K562 (cell line): ENCODE results near the gene CHCHD10. TPM values are rescaled to one million over a fixed set of nuclear protein-coding genes. Genes with fewer than 3 reads are reported as not detected.

ENCODE experiments used
- ATAC-seq: fragments of 200-7000 bp; cut with Tn5 transposase; 3 replicates; pipeline ENCODE4 v1.9.1; 2020; ENCODE audit warnings: moderate library complexity
- BruUV-seq: library from RNA; stranded (reverse); fragments of 400-500 nt; replicated peaks from 2 replicates; lab custom pipeline; 2021; lab: Mats Ljungman, UMichigan
- CTCF ChIA-PET: fragments of 300-600 bp; formaldehyde crosslinking; extraction: SDS; loops from one replicate; lab custom pipeline; 2021; ENCODE audit warnings: low intra/inter-chr PET ratio; lab: Yijun Ruan, JAX
- POLR2A ChIA-PET: fragments of 300-600, 350-650 bp; sonication (Branson Sonifier 250); formaldehyde crosslinking; extraction: SDS; loops from one replicate; lab custom pipeline; 2021; ENCODE audit warnings: antibody characterized with exemption, inconsistent platforms; lab: Yijun Ruan, JAX
- DNase-seq, 4 experiments: peaks; one replicate each; pipeline versions ENCODE4 v3.0.0 to v3.0.0-alpha.2; 2011 to 2018; ENCODE audit warnings: low spot score in 3 of 4, mixed read lengths in 3 of 4; ENCODE audit errors: extremely low read depth in 1 of 4
- FAIRE-seq: peaks from 2 replicates; lab custom pipeline; 2011; peaks lifted over from hg19 to GRCh38; lab: Jason Lieb, UNC
- H2AFZ ChIP-seq: 2 replicates; pipeline ENCODE4 v1.6.0; 2011; ENCODE audit warnings: low read depth, low read length, control low read depth, inconsistent platforms
- H3K27ac ChIP-seq: fragments of 200-600 bp; 3 replicates; pipeline ENCODE4 v1.8.0; 2011; ENCODE audit warnings: low read depth, mild to moderate bottlenecking, control low read depth, inconsistent platforms, low read length, moderate library complexity, mixed read lengths; ENCODE audit errors: extremely low read depth
- H3K27me3 ChIP-seq, 2 experiments: fragments of 300-600 bp in 1 of 2; 2 replicates in 1 of 2; 3 replicates in 1 of 2; pipeline versions ENCODE4 v1.6.0 to v1.8.0; 2011; ENCODE audit warnings: inconsistent platforms in 2 of 2, low read length in 2 of 2, mild to moderate bottlenecking in 1 of 2, mixed read lengths in 1 of 2, moderate library complexity in 1 of 2; ENCODE audit not compliant: control insufficient read depth in 2 of 2, insufficient read depth in 2 of 2
- H3K36me3 ChIP-seq: fragments of 300-600 bp; 3 replicates; pipeline ENCODE4 v1.8.0; 2011; ENCODE audit warnings: mild to moderate bottlenecking, low read length, inconsistent platforms; ENCODE audit not compliant: control insufficient read depth, insufficient read depth
- H3K4me1 ChIP-seq, 2 experiments: fragments of 200-600 bp in 1 of 2; replicated peaks in 1 of 2; 2 replicates in 1 of 2; 3 replicates in 1 of 2; pipeline versions ENCODE4 v1.5.1 to v1.8.0; 2011; ENCODE audit warnings: inconsistent platforms in 2 of 2, low read length in 2 of 2, mild to moderate bottlenecking in 1 of 2, mixed read lengths in 1 of 2, moderate library complexity in 1 of 2; ENCODE audit not compliant: control insufficient read depth in 2 of 2, insufficient read depth in 2 of 2
- H3K4me2 ChIP-seq: 2 replicates; pipeline ENCODE4 v1.6.1; 2011; ENCODE audit warnings: low read length, control low read depth, inconsistent platforms, mixed read lengths; ENCODE audit not compliant: insufficient read depth
- H3K4me3 ChIP-seq: fragments of 200-600 bp; sonication (generic), shearing (Covaris generic); 2 replicates; pipeline ENCODE4 v1.5.1; 2016; ENCODE audit warnings: control low read depth, inconsistent platforms
- H3K79me2 ChIP-seq: fragments of 200-600 bp; 3 replicates; pipeline ENCODE4 v1.8.0; 2011; ENCODE audit warnings: low read length, inconsistent platforms; ENCODE audit not compliant: control insufficient read depth, insufficient read depth
- H3K9ac ChIP-seq, 2 experiments: 2 replicates each; pipeline versions ENCODE4 v1.6.0 to v1.6.1; 2011; ENCODE audit warnings: low read depth in 2 of 2, low read length in 2 of 2, control low read depth in 1 of 2, inconsistent platforms in 1 of 2, mild to moderate bottlenecking in 1 of 2, mixed read lengths in 1 of 2; ENCODE audit not compliant: insufficient read depth in 1 of 2
- H3K9me1 ChIP-seq: one replicate; pipeline ENCODE4 v1.6.0; 2011; ENCODE audit warnings: inconsistent platforms, mild to moderate bottlenecking, low read length, moderate library complexity; ENCODE audit not compliant: control insufficient read depth, insufficient read depth
- H3K9me3 ChIP-seq: replicated peaks from 2 replicates; pipeline ENCODE4 v1.5.1; 2011; ENCODE audit warnings: low read depth, low read length, inconsistent platforms; ENCODE audit not compliant: control insufficient read depth, insufficient read depth
- H4K20me1 ChIP-seq: replicated peaks from 2 replicates; pipeline ENCODE4 v1.6.1; 2011; ENCODE audit warnings: low read length, inconsistent platforms, mixed read lengths; ENCODE audit not compliant: control insufficient read depth, insufficient read depth
- CHCHD3 ChIP-seq: fragments of 250-450 bp; sonication (Bioruptor Pico); IDR thresholded peaks from 2 replicates; pipeline ENCODE4 v2.1.2; 2022; ENCODE audit warnings: mild to moderate bottlenecking
- ZBTB33 ChIP-seq: sonication (generic); formaldehyde crosslinking; IDR thresholded peaks from 2 replicates; pipeline ENCODE4 v1.8.1; 2023; ENCODE audit warnings: mild to moderate bottlenecking, missing genetic modification reagents
- ZBTB40 ChIP-seq, 2 experiments: fragments of 450-650 bp in 1 of 2; sonication (generic) in 1 of 2; formaldehyde crosslinking in 1 of 2; IDR thresholded peaks; 2 replicates each; pipeline versions ENCODE4 v1.7.1 to v1.9.0; 2016 to 2022; ENCODE audit warnings: inconsistent platforms in 1 of 2, mild to moderate bottlenecking in 1 of 2, missing genetic modification reagents in 1 of 2
- WGBS: fragments of 100-300 bp; shearing (Covaris generic); methylation state at CpG from one replicate; pipeline ENCODE4 v1.1.6; 2016; ENCODE audit warnings: low coverage, mixed read lengths; ENCODE audit not compliant: insufficient coverage; ENCODE audit errors: missing lambda C conversion rate; 5-methylcytosine and 5-hydroxymethylcytosine counted together
- in situ Hi-C: fragments of 300-500 bp; cut with MboI; formaldehyde crosslinking; loops from 4 replicates; pipeline ENCODE4 v1.15.0; 2018; ENCODE audit warnings: inconsistent platforms, mixed read lengths
- intact Hi-C: fragments of 100-400 bp; cut with micrococcal nuclease; formaldehyde crosslinking; loops from 2 replicates; pipeline ENCODE4 v1.14.2; 2022
- polyA plus RNA-seq, 8 experiments: library from polyadenylated mRNA; depleted of rRNA in 4 of 8; stranded (reverse) in 5 of 8; unstranded in 3 of 8; fragments of >200 nt; fragmentation: Nextera tagmentation in 2 of 8; fragmentation: Illumina TruSeq in 1 of 8; extraction: Ambion mirVana in 2 of 8; extraction: Trizol in 1 of 8; gene quantifications; 2 replicates each; pipeline versions ENCODE4 v1.2.1 to v1.2.3, GENCODE V29; 2011 to 2014; ENCODE audit warnings: inconsistent platforms in 1 of 8, missing spikeins in 1 of 8
- total RNA-seq, 7 experiments: library from RNA; depleted of rRNA in 6 of 7; stranded (reverse); fragments of >200 nt in 6 of 7; fragmentation: Illumina TruSeq in 2 of 7; extraction: Trizol in 2 of 7; gene quantifications; 2 replicates each; pipeline versions ENCODE4 v1.2.1 to v1.2.3, GENCODE V29; 2011 to 2021; ENCODE audit warnings: low replicate concordance in 1 of 7

The CHCHD10 gene
- total and polyA plus RNA-seq, 9 of the 15 experiments (the other 6 are each of a cell fraction or from before 2014, with no cell fraction given), result 15.2 to 292 (median 102) TPM

- in situ Hi-C loops (no loop called here), intact Hi-C loops (no loop called here)
- Histone ChIP-seq H3K4me1 (peaks cover 4% of the 10 kb centered on the region in 2 experiments; a peak in 1 of 5 replicates), H2AFZ (no peak overlapping the region), H3K4me2 (no peak overlapping the region), H3K27ac (no peak overlapping the region), H3K79me2 (peaks cover 33% of the 10 kb centered on the region), H3K9me3 (no peaks in the 10 kb centered on the region), H3K9me1 (no peaks in the 10 kb centered on the region), H3K4me3 (no peak overlapping the region), H3K9ac (no peak overlapping the region), H4K20me1 (0 out of 2 replicates have a peak, but pooled peaks cover 4% of the 10 kb centered on the region), H3K36me3 (peaks cover 62% of the 10 kb centered on the region), H3K27me3 (no peaks in the 10 kb centered on the region)
- TF ChIP-seq ZBTB40 (IDR thresholded peaks at IDR 0.05) (no peak), ZBTB40 (CRISPR knock-in tag; IDR thresholded peaks at IDR 0.05) (no peak), ZBTB33 (CRISPR knock-in tag) (peak; percentile 89; the same call in 1 of the 2 replicates), CHCHD3 (CRISPR knock-in tag) (no peak)
- no TSS peak for BruUV-seq
- POLR2A ChIA-PET, result no interaction called here
- ATAC-seq, result no peak
- no peak for FAIRE-seq
- DNase-seq, result no peak
- WGBS, result 93% methylated on average over 8 of the region's 8 CpGs
- CTCF ChIA-PET, result no interaction called here
Observed at GRCh38 chr22:23793326-23793725, 25.6 kb upstream of the CHCHD10 start.
